H1 (cell line): ENCODE measurements around the gene VASN. TPM values are rescaled to one million over a fixed set of nuclear protein-coding genes. Genes with fewer than 3 reads are reported as not detected.

ENCODE experiments used
- CTCF ChIA-PET: fragments of 300-600 bp; sonication (Branson Sonifier 250); formaldehyde crosslinking; loops from one replicate; lab custom pipeline; 2021; ENCODE audit not compliant: partially characterized antibody; lab: Charles Lee
- POLR2A ChIA-PET: fragments of 300-600 bp; sonication (Branson Sonifier 250); formaldehyde crosslinking; loops from one replicate; lab custom pipeline; 2021; ENCODE audit warnings: inconsistent platforms; ENCODE audit not compliant: partially characterized antibody; lab: Charles Lee
- DNase-seq, 2 experiments: peaks; one replicate each; pipeline versions ENCODE4 v3.0.0 to v3.0.0-alpha.2; 2010 to 2022; ENCODE audit warnings: low spot score in 2 of 2, low read depth in 1 of 2, mixed read lengths in 1 of 2
- FAIRE-seq: peaks from 2 replicates; lab custom pipeline; 2011; peaks lifted over from hg19 to GRCh38; lab: Jason Lieb, UNC
- H2AFZ ChIP-seq: 2 replicates; pipeline ENCODE4 v1.8.1; 2012; ENCODE audit warnings: low read length, inconsistent platforms
- H2AK5ac ChIP-seq: 2 replicates; pipeline ENCODE4 v1.6.1; 2013; ENCODE audit warnings: low read depth, low read length
- H2BK120ac ChIP-seq: replicated peaks from 2 replicates; pipeline ENCODE3; 2013; ENCODE audit warnings: low read depth, low read length, inconsistent platforms
- H2BK12ac ChIP-seq: 2 replicates; pipeline ENCODE4 v1.6.1; 2013; ENCODE audit warnings: low read depth, low read length
- H2BK15ac ChIP-seq: 2 replicates; pipeline ENCODE4 v1.6.1; 2013; ENCODE audit warnings: low read length
- H2BK20ac ChIP-seq: 2 replicates; pipeline ENCODE4 v1.6.1; 2013; ENCODE audit warnings: low read length
- H2BK5ac ChIP-seq: 2 replicates; pipeline ENCODE4 v1.6.1; 2013; ENCODE audit warnings: low read depth, low read length
- H3K14ac ChIP-seq: 2 replicates; pipeline ENCODE4 v1.6.1; 2013; ENCODE audit warnings: inconsistent platforms; ENCODE audit not compliant: insufficient read length
- H3K18ac ChIP-seq: 2 replicates; pipeline ENCODE4 v1.6.1; 2013; ENCODE audit warnings: low read length; ENCODE audit errors: extremely low read depth
- H3K23ac ChIP-seq: 2 replicates; pipeline ENCODE4 v1.6.1; 2013; ENCODE audit warnings: inconsistent platforms; ENCODE audit not compliant: insufficient read length
- H3K23me2 ChIP-seq: 2 replicates; pipeline ENCODE4 v1.6.1; 2013; ENCODE audit warnings: low read depth, low read length
- H3K27ac ChIP-seq: 2 replicates; pipeline ENCODE4 v1.6.1; 2011; ENCODE audit warnings: low read depth, low read length, inconsistent platforms
- H3K27me3 ChIP-seq, 4 experiments: replicated peaks in 1 of 4; 1 replicate in 1 of 4; 2 replicates in 3 of 4; pipeline versions ENCODE4 v1.6.1 to v1.8.1; 2011 to 2013; ENCODE audit warnings: low read length in 3 of 4, mild to moderate bottlenecking in 3 of 4, inconsistent platforms in 2 of 4, mixed read lengths in 2 of 4, moderate library complexity in 1 of 4; ENCODE audit not compliant: control insufficient read depth in 3 of 4, insufficient read depth in 3 of 4; ENCODE audit errors: extremely low read depth in 1 of 4
- H3K36me3 ChIP-seq, 4 experiments: 2 replicates each; pipeline versions ENCODE4 v1.6.1 to v1.8.1; 2011 to 2013; ENCODE audit warnings: mild to moderate bottlenecking in 4 of 4, low read length in 3 of 4, moderate library complexity in 2 of 4, control low read depth in 1 of 4, inconsistent platforms in 1 of 4; ENCODE audit not compliant: insufficient read depth in 4 of 4, control insufficient read depth in 2 of 4
- H3K4ac ChIP-seq: replicated peaks from 2 replicates; pipeline ENCODE3; 2013; ENCODE audit warnings: low read length, low read depth, mixed read lengths, inconsistent platforms; ENCODE audit not compliant: insufficient read length
- H3K4me1 ChIP-seq, 4 experiments: replicated peaks in 1 of 4; 1 replicate in 1 of 4; 2 replicates in 3 of 4; pipeline versions ENCODE4 v1.6.1 to v1.8.1; 2011 to 2013; ENCODE audit warnings: low read length in 3 of 4, inconsistent platforms in 2 of 4, mixed read lengths in 1 of 4; ENCODE audit not compliant: insufficient read depth in 4 of 4, control insufficient read depth in 3 of 4
- H3K4me2 ChIP-seq, 2 experiments: 2 replicates each; pipeline versions ENCODE4 v1.6.1 to v1.8.1; 2011 to 2013; ENCODE audit warnings: low read depth in 2 of 2, low read length in 2 of 2, control low read depth in 1 of 2, inconsistent platforms in 1 of 2, mild to moderate bottlenecking in 1 of 2; ENCODE audit not compliant: insufficient read depth in 1 of 2
- H3K4me3 ChIP-seq, 4 experiments: fragments of 200-600, 300-600 bp in 1 of 4; sonication (generic), shearing (Covaris generic), sonication (Bioruptor Twin) in 1 of 4; 2 replicates each; pipeline versions ENCODE4 v1.5.1 to v1.8.1; 2011 to 2016; ENCODE audit warnings: low read length in 4 of 4, low read depth in 3 of 4, control low read depth in 2 of 4, inconsistent platforms in 2 of 4, mild to moderate bottlenecking in 2 of 4, mixed read lengths in 1 of 4, moderate library complexity in 1 of 4; ENCODE audit not compliant: insufficient read depth in 2 of 4; ENCODE audit errors: extremely low read depth in 1 of 4
- H3K56ac ChIP-seq: replicated peaks from 2 replicates; pipeline ENCODE3; 2013; ENCODE audit warnings: low read depth, mild to moderate bottlenecking, mixed read lengths, low read length, inconsistent platforms; ENCODE audit not compliant: insufficient read length
- H3K79me1 ChIP-seq: 2 replicates; pipeline ENCODE4 v1.6.1; 2013; ENCODE audit warnings: low read depth, low read length, control low read depth
- H3K79me2 ChIP-seq, 2 experiments: 2 replicates each; pipeline versions ENCODE4 v1.6.1 to v1.8.1; 2012 to 2013; ENCODE audit warnings: low read length in 2 of 2, mild to moderate bottlenecking in 2 of 2, inconsistent platforms in 1 of 2; ENCODE audit not compliant: insufficient read depth in 2 of 2, control insufficient read depth in 1 of 2
- H3K9ac ChIP-seq, 4 experiments: replicated peaks in 1 of 4; 1 replicate in 1 of 4; 2 replicates in 3 of 4; pipeline versions ENCODE4 v1.6.1 to v1.8.1; 2011 to 2013; ENCODE audit warnings: low read depth in 3 of 4, low read length in 3 of 4, control low read depth in 2 of 4, mild to moderate bottlenecking in 2 of 4, moderate library complexity in 2 of 4, inconsistent platforms in 1 of 4; ENCODE audit errors: extremely low read depth in 1 of 4
- H3K9me3 ChIP-seq, 2 experiments: 2 replicates each; pipeline versions ENCODE4 v1.6.1 to v1.8.1; 2012 to 2013; ENCODE audit warnings: mild to moderate bottlenecking in 2 of 2, moderate library complexity in 2 of 2, control low read depth in 1 of 2, inconsistent platforms in 1 of 2, low read depth in 1 of 2, low read length in 1 of 2, mixed read lengths in 1 of 2; ENCODE audit not compliant: insufficient read depth in 2 of 2
- H4K20me1 ChIP-seq, 2 experiments: replicated peaks in 1 of 2; 2 replicates each; pipeline versions ENCODE3 to v1.8.1; 2011 to 2013; ENCODE audit warnings: inconsistent platforms in 2 of 2, low read length in 2 of 2, mild to moderate bottlenecking in 1 of 2; ENCODE audit not compliant: insufficient read depth in 2 of 2, control insufficient read depth in 1 of 2
- H4K5ac ChIP-seq: 2 replicates; pipeline ENCODE4 v1.6.1; 2013; ENCODE audit warnings: low read length, low read depth, mixed read lengths, inconsistent platforms; ENCODE audit not compliant: insufficient read length
- H4K8ac ChIP-seq: 2 replicates; pipeline ENCODE4 v1.8.0; 2013; ENCODE audit warnings: mild to moderate bottlenecking, moderate library complexity, low read length, inconsistent platforms; ENCODE audit not compliant: insufficient read depth; ENCODE audit errors: extremely low read depth
- H4K91ac ChIP-seq: replicated peaks from 2 replicates; pipeline ENCODE3; 2013; ENCODE audit warnings: low read length, mixed read lengths, inconsistent platforms; ENCODE audit not compliant: insufficient read length
- ASH2L ChIP-seq: fragments of 200-600, 300-600 bp; sonication (generic); IDR thresholded peaks from one replicate; pipeline ENCODE4 v1.7.1; 2017; ENCODE audit warnings: low read length
- CBX8 ChIP-seq: fragments of 300-800, 300-1000 bp; sonication (generic); IDR thresholded peaks from 2 replicates; pipeline ENCODE4 v1.7.1; 2016; ENCODE audit warnings: low read depth, low read length, borderline replicate concordance
- GTF2F1 ChIP-seq: IDR thresholded peaks from 2 replicates; pipeline ENCODE4 v1.6.1; 2012; ENCODE audit warnings: low read depth, low read length, improper control_type of control experiment, borderline replicate concordance
- KDM1A ChIP-seq: fragments of 200-600, 300-600 bp; sonication (generic); IDR thresholded peaks from 2 replicates; pipeline ENCODE4 v1.7.1; 2016; ENCODE audit warnings: mild to moderate bottlenecking, low read length, borderline replicate concordance
- TAF7 ChIP-seq: optimal IDR thresholded peaks from 2 replicates; pipeline ENCODE3; 2011; ENCODE audit warnings: low read depth, mild to moderate bottlenecking, inconsistent platforms, low read length, moderate library complexity, borderline replicate concordance
- YY1 ChIP-seq: IDR thresholded peaks from 2 replicates; pipeline ENCODE4 v1.6.1; 2011; ENCODE audit warnings: low read depth, mild to moderate bottlenecking, low read length
- WGBS, 2 experiments: shearing (Covaris generic) in 1 of 2; methylation state at CpG; one replicate each; pipeline versions ENCODE4 v1.1.6 to v1.1.7; 2013 to 2015; ENCODE audit warnings: low lambda C conversion rate in 2 of 2, mixed read lengths in 2 of 2, inconsistent platforms in 1 of 2, low coverage in 1 of 2, missing lambda C conversion rate in 1 of 2; ENCODE audit not compliant: insufficient replicate concordance in 2 of 2, insufficient coverage in 1 of 2, insufficient read length in 1 of 2; ENCODE audit errors: extremely low coverage in 1 of 2, missing lambda C conversion rate in 1 of 2; 5-methylcytosine and 5-hydroxymethylcytosine counted together
- polyA plus RNA-seq, 7 experiments: library from polyadenylated mRNA; depleted of rRNA in 3 of 7; stranded (reverse) in 5 of 7; unstranded in 2 of 7; fragments of >200 nt in 5 of 7; fragments of 200-250 nt in 2 of 7; gene quantifications; 1 replicate in 5 of 7; 2 replicates in 1 of 7; 4 replicates in 1 of 7; pipeline versions ENCODE4 v1.2.1 to v1.2.3, GENCODE V29; 2011 to 2013; ENCODE audit warnings: missing spikeins in 2 of 7, mixed read lengths in 2 of 7
- total RNA-seq: library from RNA; stranded (reverse); fragmentation: NEBNext Ultra II Directional; extraction: Animal tissue kit (Norgen Biotek cat#: 25700); gene quantifications from 2 replicates; pipeline ENCODE4 v1.2.1, GENCODE V29; 2021

Gene VASN
- total and polyA plus RNA-seq, 2 of the 8 experiments (the other 6 are each of a cell fraction or from before 2014, with no cell fraction given) = 9.6 to 11.3 TPM

GRCh38 chr16:4340443-4340842 is 31.2 kb upstream of the VASN start:
- H3K4ac ChIP-seq = no peak overlapping the region
- H2BK120ac ChIP-seq = no peak overlapping the region
- H3K9me3 ChIP-seq = peaks cover 5 to 6% of the 10 kb centered on the region in 2 experiments; a peak in 1 of 4 replicates
- no peak overlapping the region for H3K4me3 ChIP-seq
- ChIA-PET POLR2A (interaction anchor here (0.7 to 16.2 kb wide), 8 partner anchors 8 to 69 kb away, joined by 3 to 154 read pairs (median 3); partner anchors contain the start of gene PAM16), CTCF (interaction anchor here (0.7 to 17.1 kb wide), 18 partner anchors 9 to 93 kb away, joined by 3 to 211 read pairs (median 7); no protein-coding TSS in a partner anchor)
- peaks cover 0 to 20% of the 10 kb centered on the region in 2 experiments; a peak in 3 of 4 replicates for H3K79me2 ChIP-seq
- DNase-seq (no peak), FAIRE-seq (no peak)
- H4K20me1 ChIP-seq = peaks cover 22 to 24% of the 10 kb centered on the region in 2 experiments
- H3K79me1 ChIP-seq = peaks cover 5% of the 10 kb centered on the region
- H3K4me1 ChIP-seq = no peaks in the 10 kb centered on the region; a peak in 1 of 7 replicates
- H4K8ac ChIP-seq = no peak overlapping the region
- H2AFZ ChIP-seq = no peak overlapping the region
- no peak overlapping the region for H3K56ac ChIP-seq
- H2BK15ac ChIP-seq = no peak overlapping the region
- WGBS, 2 experiments = 97% methylated on average over 5 of the region's 6 CpGs; no CpG with 5 or more reads in 1 of the 2 experiments
- H4K91ac ChIP-seq = no peak overlapping the region
- no peak overlapping the region for H3K18ac ChIP-seq
- H3K23ac ChIP-seq = no peak overlapping the region
- H3K14ac ChIP-seq = no peak overlapping the region
- H3K4me2 ChIP-seq = no peak overlapping the region
- H3K9ac ChIP-seq = no peak overlapping the region
- H3K23me2 ChIP-seq = no peaks in the 10 kb centered on the region; the same call in 1 of the 2 replicates
- H2BK20ac ChIP-seq = no peak overlapping the region
- H3K36me3 ChIP-seq = peaks cover 0 to 17% (median 6%) of the 10 kb centered on the region in 4 experiments; a peak in 4 of 8 replicates
- no peak overlapping the region for H2BK12ac ChIP-seq
- H2AK5ac ChIP-seq = no peak overlapping the region
- H3K27ac ChIP-seq = no peak overlapping the region
- TF ChIP-seq YY1 (no peak), GTF2F1 (no peak), TAF7 (no peak), KDM1A (no peak), CBX8 (no peak), ASH2L (no peak)
- no peak overlapping the region for H4K5ac ChIP-seq
- H3K27me3 ChIP-seq = no peaks in the 10 kb centered on the region
- H2BK5ac ChIP-seq = no peak overlapping the region
